H9 (cell line): Measurements from ENCODE around the gene ALG9. TPM values are rescaled to one million over a fixed set of nuclear protein-coding genes. Genes with fewer than 3 reads are reported as not detected.

Source experiments
- DNase-seq: peaks from one replicate; pipeline ENCODE4 v3.0.0-alpha.2; 2017
- H2AFZ ChIP-seq: one replicate; pipeline ENCODE4 v1.6.1; 2013; ENCODE audit warnings: mild to moderate bottlenecking, low read length, control low read depth, moderate library complexity
- H2AK5ac ChIP-seq: 2 replicates; pipeline ENCODE4 v1.6.1; 2013; ENCODE audit warnings: low read length, control low read depth, mixed read lengths; ENCODE audit not compliant: insufficient read length
- H2BK120ac ChIP-seq: one replicate; pipeline ENCODE4 v1.6.1; 2013; ENCODE audit warnings: low read depth, mild to moderate bottlenecking, low read length, control low read depth, inconsistent platforms; ENCODE audit not compliant: poor library complexity, severe bottlenecking
- H2BK12ac ChIP-seq: 2 replicates; pipeline ENCODE4 v1.6.1; 2013; ENCODE audit warnings: low read length, control low read depth, mixed read lengths, low read depth; ENCODE audit not compliant: insufficient read length
- H2BK15ac ChIP-seq: 2 replicates; pipeline ENCODE4 v1.6.1; 2013; ENCODE audit warnings: low read depth, low read length, control low read depth
- H2BK20ac ChIP-seq: one replicate; pipeline ENCODE4 v1.6.1; 2013; ENCODE audit warnings: low read depth, mild to moderate bottlenecking, low read length, control low read depth, inconsistent platforms; ENCODE audit not compliant: poor library complexity, severe bottlenecking
- H2BK5ac ChIP-seq: 2 replicates; pipeline ENCODE4 v1.6.1; 2013; ENCODE audit warnings: low read length, control low read depth, mixed read lengths; ENCODE audit not compliant: insufficient read length
- H3K14ac ChIP-seq: 2 replicates; pipeline ENCODE4 v1.6.1; 2013; ENCODE audit warnings: low read length, control low read depth; ENCODE audit not compliant: insufficient read depth
- H3K18ac ChIP-seq: 2 replicates; pipeline ENCODE4 v1.6.1; 2013; ENCODE audit warnings: low read depth, mild to moderate bottlenecking, mixed read lengths, low read length, control low read depth; ENCODE audit not compliant: insufficient read length
- H3K23ac ChIP-seq: 2 replicates; pipeline ENCODE4 v1.6.1; 2013; ENCODE audit warnings: low read length, control low read depth, mixed read lengths, low read depth; ENCODE audit not compliant: insufficient read length
- H3K23me2 ChIP-seq: 2 replicates; pipeline ENCODE4 v1.6.1; 2013; ENCODE audit warnings: low read depth, mild to moderate bottlenecking, mixed read lengths, low read length, control low read depth; ENCODE audit not compliant: insufficient read length, poor library complexity, severe bottlenecking
- H3K27ac ChIP-seq: 2 replicates; pipeline ENCODE4 v1.5.1; 2013; ENCODE audit warnings: low read length, control low read depth, mixed read lengths, low read depth; ENCODE audit not compliant: insufficient read length
- H3K27me3 ChIP-seq: 2 replicates; pipeline ENCODE4 v1.6.1; 2013; ENCODE audit warnings: low read length, control low read depth, inconsistent platforms; ENCODE audit not compliant: insufficient read depth
- H3K4ac ChIP-seq: 2 replicates; pipeline ENCODE4 v1.6.1; 2013; ENCODE audit warnings: low read depth, mild to moderate bottlenecking, control low read depth, inconsistent platforms, low read length, moderate library complexity
- H3K4me1 ChIP-seq: 2 replicates; pipeline ENCODE4 v1.6.1; 2013; ENCODE audit warnings: low read length, control low read depth, inconsistent platforms; ENCODE audit not compliant: insufficient read depth
- H3K4me2 ChIP-seq: 2 replicates; pipeline ENCODE4 v1.6.1; 2013; ENCODE audit warnings: low read length, control low read depth, mixed read lengths; ENCODE audit not compliant: insufficient read length, insufficient read depth
- H3K56ac ChIP-seq: 2 replicates; pipeline ENCODE4 v1.6.1; 2013; ENCODE audit warnings: low read depth, mild to moderate bottlenecking, mixed read lengths, low read length, control low read depth; ENCODE audit not compliant: insufficient read length
- H3K79me1 ChIP-seq: 2 replicates; pipeline ENCODE4 v1.6.1; 2013; ENCODE audit warnings: low read depth, mild to moderate bottlenecking, moderate library complexity, low read length, control low read depth, inconsistent platforms; ENCODE audit not compliant: insufficient read depth, poor library complexity, severe bottlenecking
- H3K79me2 ChIP-seq: 2 replicates; pipeline ENCODE4 v1.6.1; 2013; ENCODE audit warnings: low read length, control low read depth, inconsistent platforms; ENCODE audit not compliant: insufficient read depth
- H3K9ac ChIP-seq: 2 replicates; pipeline ENCODE4 v1.6.1; 2013; ENCODE audit warnings: low read length, control low read depth, mixed read lengths; ENCODE audit not compliant: insufficient read length; ENCODE audit errors: extremely low read depth
- H3K9me3 ChIP-seq: one replicate; pipeline ENCODE4 v1.6.1; 2013; ENCODE audit warnings: low read depth, low read length, inconsistent platforms; ENCODE audit not compliant: control insufficient read depth
- H3T11ph ChIP-seq: one replicate; pipeline ENCODE4 v1.6.1; 2013; ENCODE audit warnings: mild to moderate bottlenecking, low read length, control low read depth, inconsistent platforms
- H4K20me1 ChIP-seq: one replicate; pipeline ENCODE4 v1.6.1; 2013; ENCODE audit not compliant: control insufficient read depth, insufficient read length, insufficient read depth
- H4K5ac ChIP-seq: 2 replicates; pipeline ENCODE4 v1.6.1; 2013; ENCODE audit warnings: low read depth, mild to moderate bottlenecking, mixed read lengths, low read length, control low read depth; ENCODE audit not compliant: insufficient read length
- H4K8ac ChIP-seq: replicated peaks from 2 replicates; pipeline ENCODE4 v1.6.1; 2013; ENCODE audit warnings: low read length, control low read depth, mixed read lengths, low read depth; ENCODE audit not compliant: insufficient read length
- H4K91ac ChIP-seq: 2 replicates; pipeline ENCODE4 v1.6.1; 2013; ENCODE audit warnings: low read depth, mild to moderate bottlenecking, moderate library complexity, mixed read lengths, low read length, control low read depth; ENCODE audit not compliant: insufficient read length
- H3K27ac Mint-ChIP-seq, 3 experiments: 2 replicates in 2 of 3; 3 replicates in 1 of 3; pipeline ENCODE4 v1.8.0; 2020 to 2021; ENCODE audit warnings: mixed read lengths in 3 of 3, mild to moderate bottlenecking in 1 of 3, moderate library complexity in 1 of 3
- H3K27me3 Mint-ChIP-seq: 2 replicates; pipeline ENCODE4 v1.8.0; 2021; ENCODE audit warnings: low read depth, mild to moderate bottlenecking, moderate library complexity, mixed read lengths
- H3K36me3 Mint-ChIP-seq, 3 experiments: 2 replicates in 2 of 3; 3 replicates in 1 of 3; pipeline ENCODE4 v1.8.0; 2020 to 2021; ENCODE audit warnings: low read depth in 3 of 3, mixed read lengths in 3 of 3; ENCODE audit not compliant: insufficient read depth in 1 of 3
- H3K4me1 Mint-ChIP-seq, 2 experiments: 2 replicates each; pipeline ENCODE4 v1.8.0; 2020; ENCODE audit warnings: mixed read lengths in 2 of 2
- H3K4me3 Mint-ChIP-seq, 2 experiments: 2 replicates in 1 of 2; 3 replicates in 1 of 2; pipeline ENCODE4 v1.8.0; 2020 to 2021; ENCODE audit warnings: mild to moderate bottlenecking in 2 of 2, mixed read lengths in 2 of 2, moderate library complexity in 1 of 2
- H3K9me3 Mint-ChIP-seq, 2 experiments: 2 replicates in 1 of 2; 3 replicates in 1 of 2; pipeline ENCODE4 v1.8.0; 2020; ENCODE audit warnings: mild to moderate bottlenecking in 2 of 2, mixed read lengths in 2 of 2, moderate library complexity in 1 of 2
- WGBS: extraction: QIAGEN DNeasy Blood & Tissue Kit; methylation state at CpG from one replicate; pipeline ENCODE4 v1.1.7; 2013; ENCODE audit warnings: missing lambda C conversion rate, low lambda C conversion rate, mixed read lengths; ENCODE audit not compliant: insufficient read length; ENCODE audit errors: extremely low coverage; 5-methylcytosine and 5-hydroxymethylcytosine counted together
- total RNA-seq: library from RNA; stranded (reverse); gene quantifications from 2 replicates; pipeline ENCODE4 v1.2.1, GENCODE V29; 2021
- TF ChIP-seq, protein P1 (sequence below): fragments of 200-600 bp; sonication (generic); conservative IDR thresholded peaks from 3 replicates; pipeline ENCODE4 v1.8.0; 2021; ENCODE audit warnings: antibody characterized with exemption, mild to moderate bottlenecking

ALG9 gene
- total RNA-seq, 1 experiment from 2014 or later: 26.0 TPM

DNA sequence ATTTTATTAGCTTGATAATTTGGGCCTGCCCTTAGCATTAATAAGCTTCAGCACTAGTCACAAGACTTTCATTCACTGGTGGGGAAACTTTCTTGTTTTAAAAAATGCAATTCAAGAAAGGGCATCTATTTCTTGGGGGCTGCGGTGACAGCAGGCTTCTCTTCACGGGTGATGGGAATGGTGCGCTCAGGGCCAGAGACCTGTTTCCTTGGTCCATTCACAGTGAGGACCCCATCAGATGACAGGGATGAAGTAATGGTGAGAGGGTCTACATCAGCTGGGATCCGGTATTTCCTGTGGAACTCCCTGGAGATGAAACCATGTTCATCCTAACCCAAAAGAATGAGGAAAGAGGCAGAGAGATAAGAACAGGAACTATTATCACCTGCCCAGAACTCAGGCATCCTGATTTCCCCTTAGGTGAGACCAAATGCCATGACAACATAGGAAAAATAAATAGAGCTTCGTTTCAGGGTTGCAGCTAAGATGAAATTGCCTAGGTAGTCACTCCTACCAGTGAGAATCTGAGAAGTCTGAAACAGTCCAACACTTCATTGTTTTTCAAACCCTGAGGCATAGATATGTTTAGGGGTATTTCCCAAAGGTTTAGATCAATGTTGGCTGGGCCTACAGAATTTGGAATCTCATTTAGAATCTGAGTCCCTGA lies 37.4 kb upstream of the ALG9 start:
- H3K4me3 Mint-ChIP-seq: no peak overlapping the region
- Histone ChIP-seq H3K9ac (no peak overlapping the region), H4K5ac (no peak overlapping the region), H3K56ac (no peak overlapping the region), H3K79me2 (no peaks in the 10 kb centered on the region), H2BK5ac (no peak overlapping the region), H3K4me1 (0 out of 2 replicates have a peak, but pooled peaks cover 2% of the 10 kb centered on the region), H2BK15ac (no peak overlapping the region), H4K20me1 (no peaks in the 10 kb centered on the region), H3K23ac (no peak overlapping the region), H3K79me1 (no peaks in the 10 kb centered on the region), H2BK12ac (no peak overlapping the region), H2AFZ (no peak overlapping the region), H3K27me3 (no peaks in the 10 kb centered on the region), H3K23me2 (no peaks in the 10 kb centered on the region), H2BK20ac (no peak overlapping the region), H4K8ac (no peak overlapping the region), H3K14ac (no peak overlapping the region), H3K27ac (no peak overlapping the region), H3K9me3 (no peaks in the 10 kb centered on the region), H2BK120ac (no peak overlapping the region), H3K4ac (no peak overlapping the region), H3K4me2 (no peak overlapping the region), H4K91ac (no peak overlapping the region), H2AK5ac (no peak overlapping the region), H3K18ac (no peak overlapping the region), H3T11ph (no peak overlapping the region)
- H3K36me3 Mint-ChIP-seq: no peaks in the 10 kb centered on the region; a peak in 1 of 7 replicates
- WGBS: no CpG with 5 or more reads among the region's 5 CpGs
- TF ChIP-seq, protein P1, sequence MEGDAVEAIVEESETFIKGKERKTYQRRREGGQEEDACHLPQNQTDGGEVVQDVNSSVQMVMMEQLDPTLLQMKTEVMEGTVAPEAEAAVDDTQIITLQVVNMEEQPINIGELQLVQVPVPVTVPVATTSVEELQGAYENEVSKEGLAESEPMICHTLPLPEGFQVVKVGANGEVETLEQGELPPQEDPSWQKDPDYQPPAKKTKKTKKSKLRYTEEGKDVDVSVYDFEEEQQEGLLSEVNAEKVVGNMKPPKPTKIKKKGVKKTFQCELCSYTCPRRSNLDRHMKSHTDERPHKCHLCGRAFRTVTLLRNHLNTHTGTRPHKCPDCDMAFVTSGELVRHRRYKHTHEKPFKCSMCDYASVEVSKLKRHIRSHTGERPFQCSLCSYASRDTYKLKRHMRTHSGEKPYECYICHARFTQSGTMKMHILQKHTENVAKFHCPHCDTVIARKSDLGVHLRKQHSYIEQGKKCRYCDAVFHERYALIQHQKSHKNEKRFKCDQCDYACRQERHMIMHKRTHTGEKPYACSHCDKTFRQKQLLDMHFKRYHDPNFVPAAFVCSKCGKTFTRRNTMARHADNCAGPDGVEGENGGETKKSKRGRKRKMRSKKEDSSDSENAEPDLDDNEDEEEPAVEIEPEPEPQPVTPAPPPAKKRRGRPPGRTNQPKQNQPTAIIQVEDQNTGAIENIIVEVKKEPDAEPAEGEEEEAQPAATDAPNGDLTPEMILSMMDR: no peak
- no peak overlapping the region for H3K27ac Mint-ChIP-seq
- H3K4me1 Mint-ChIP-seq: peaks cover 16 to 30% of the 10 kb centered on the region in 2 experiments
- no peak for DNase-seq
- 0 out of 5 replicates have a peak, but pooled peaks cover 0 to 2% of the 10 kb centered on the region in 2 experiments for H3K9me3 Mint-ChIP-seq
- no peaks in the 10 kb centered on the region for H3K27me3 Mint-ChIP-seq
